Gastrocnemius medialis (tissue), 4 donors: Measurements from ENCODE around the gene SYNJ2.

Source experiments
- CTCF ChIP-seq, 5 experiments: fragments of 450-650 bp in 3 of 5; fragments of 200-600 bp in 2 of 5; sonication (generic) in 2 of 5; IDR thresholded peaks in 4 of 5; conservative IDR thresholded peaks in 1 of 5; 1 replicate in 4 of 5; 2 replicates in 1 of 5; pipeline ENCODE4 v1.5.1; 2016 to 2019; ENCODE audit warnings: antibody characterized with exemption in 5 of 5, mild to moderate bottlenecking in 3 of 5, moderate library complexity in 3 of 5
- POLR2A ChIP-seq, 2 donors: fragments of 450-650 bp; IDR thresholded peaks; one replicate each; pipeline ENCODE4 v1.6.1; 2017; ENCODE audit warnings: antibody characterized with exemption in 2 of 2, mild to moderate bottlenecking in 2 of 2, moderate library complexity in 2 of 2

- no peak for TF ChIP-seq CTCF (IDR thresholded peaks at IDR 0.05 in 4 of 5, conservative IDR thresholded peaks at IDR 0.05 in 1 of 5)
- no peak for TF ChIP-seq POLR2A (IDR thresholded peaks at IDR 0.05)
These were observed 27.2 kb upstream of the SYNJ2 start for GRCh38 chr6:157954150-157955117.
